Activated T-helper 1 cell treated with Interleukin-2 at 50 U/mL for 16 hours (primary cell): ENCODE results near the gene MACF1.
"Not testable (repeated sequence)": the region's sequence is repeated elsewhere in the genome, so short reads cannot be mapped to it uniquely, and the experiment has no call there.

Experiments used
- DNase-seq: peaks from one replicate; pipeline ENCODE4 v3.0.0-alpha.2; 2020; ENCODE audit warnings: low read depth

MACF1 gene

GRCh38 chr1:39177706-39178105 lies 26.8 kb upstream of the MACF1 start:
- DNase-seq, result no peak

- DNase-seq, result no peak
Observed at GRCh38 chr1:39178541-39179431, 25.7 kb upstream of the MACF1 start.

GRCh38 chr1:39181311-39181710 lies 23.2 kb upstream of the MACF1 start:
- DNase-seq, result no peak

GRCh38 chr1:39182804-39183203 lies 21.7 kb upstream of the MACF1 start:
- no peak for DNase-seq

- peak; percentile 72 for DNase-seq
Observed at GRCh38 chr1:39183503-39184353, 20.8 kb upstream of the MACF1 start.

GRCh38 chr1:39184354-39184818 lies 20.1 kb upstream of the MACF1 start:
- DNase-seq, result no peak

GRCh38 chr1:39187275-39188046 lies 17.0 kb upstream of the MACF1 start:
- DNase-seq, result no peak

- DNase-seq, result no peak
Observed at GRCh38 chr1:39189592-39190041, 14.9 kb upstream of the MACF1 start.

- DNase-seq, result no peak
Observed at GRCh38 chr1:39190096-39190495, 14.4 kb upstream of the MACF1 start.

GRCh38 chr1:39194398-39195051 lies 10.0 kb upstream of the MACF1 start:
- no peak for DNase-seq

- no peak for DNase-seq
Observed at GRCh38 chr1:39195166-39196111, 9.1 kb upstream of the MACF1 start.

- DNase-seq, result peak; percentile 37
Observed at GRCh38 chr1:39196244-39197215, 8.0 kb upstream of the MACF1 start.

- DNase-seq, result no peak
Observed at GRCh38 chr1:39199593-39199992, 4.9 kb upstream of the MACF1 start.

- peak; percentile 43 for DNase-seq
Observed at GRCh38 chr1:39205102-39205780, 746 bp downstream of the MACF1 start.

GRCh38 chr1:39205781-39206464 lies 1.4 kb downstream of the MACF1 start:
- DNase-seq, result no peak

- not testable (repeated sequence) for DNase-seq
Observed at GRCh38 chr1:39208360-39208759, 3.9 kb downstream of the MACF1 start.

GRCh38 chr1:39210649-39211048 lies 6.2 kb downstream of the MACF1 start:
- DNase-seq, result no peak

GRCh38 chr1:39212499-39212898 lies 8.0 kb downstream of the MACF1 start:
- no peak for DNase-seq
